ENCODE measurements around the gene ILK.

The ILK gene

GRCh38 chr11:6615882-6616585, 12.5 kb downstream of the ILK start:
- TF ChIP-seq POLR2A (IDR thresholded peaks at IDR 0.05; ENCODE audit: low read depth, low read length) = no peak
- FAIRE-seq = no peak
- no peak for DNase-seq (ENCODE audit: insufficient read length, low spot score)

GRCh38 chr11:6616596-6617250, 13.1 kb downstream of the ILK start:
- TF ChIP-seq POLR2A (IDR thresholded peaks at IDR 0.05; ENCODE audit: low read depth, low read length) = no peak
- no peak for FAIRE-seq
- no peak for DNase-seq (ENCODE audit: insufficient read length, low spot score)

DNA sequence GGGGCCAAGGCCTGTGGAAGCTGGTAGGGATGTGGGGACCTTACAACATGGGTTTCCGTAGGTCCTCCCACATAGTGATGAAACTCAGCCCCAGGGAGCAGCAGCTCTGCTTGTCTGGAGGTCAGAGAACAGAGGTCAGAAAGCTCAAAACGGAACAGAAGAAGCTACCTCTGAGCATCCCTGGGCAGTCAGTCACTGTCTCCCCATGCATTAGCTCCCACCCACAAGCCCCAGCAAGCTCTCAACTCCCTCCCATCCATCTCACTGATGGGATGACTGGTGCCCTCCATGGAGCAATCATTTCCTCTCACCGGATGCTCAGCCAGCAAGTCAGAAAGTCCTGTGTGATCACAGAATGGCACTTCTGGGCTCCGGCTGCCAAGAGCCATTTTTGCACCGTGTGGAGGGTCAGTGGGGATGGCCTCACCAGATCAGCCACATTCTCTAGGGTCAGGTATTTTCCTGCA, 13.8 kb downstream of the ILK start:
- no peak for DNase-seq (ENCODE audit: insufficient read length, low spot score)
- FAIRE-seq = no peak
- no peak for TF ChIP-seq POLR2A (IDR thresholded peaks at IDR 0.05; ENCODE audit: low read depth, low read length)

- TF ChIP-seq POLR2A (IDR thresholded peaks at IDR 0.05; ENCODE audit: low read depth, low read length) = no peak
- no peak for FAIRE-seq
- peak; percentile 46 for DNase-seq (ENCODE audit: insufficient read length, low spot score)
These were observed 14.8 kb downstream of the ILK start for GRCh38 chr11:6618117-6619003.

- peak; percentile 36; the same call in 1 of the 2 replicates for TF ChIP-seq POLR2A (IDR thresholded peaks at IDR 0.05; ENCODE audit: low read depth, low read length)
- DNase-seq (ENCODE audit: insufficient read length, low spot score) = peak; percentile 99
- FAIRE-seq = peak; percentile 91
These were observed 15.6 kb downstream of the ILK start, which contains the start of gene TPP1 for GRCh38 chr11:6619004-6619745. Gene TPP1, minus strand, starts transcription at chr11:6619422. Its CDS starts 22 bp downstream, at chr11:6619400.

- FAIRE-seq = no peak
- no peak for TF ChIP-seq POLR2A (IDR thresholded peaks at IDR 0.05; ENCODE audit: low read depth, low read length)
- no peak for DNase-seq (ENCODE audit: insufficient read length, low spot score)
These were observed 17.1 kb downstream of the ILK start for GRCh38 chr11:6620636-6621035.

- TF ChIP-seq POLR2A (IDR thresholded peaks at IDR 0.05; ENCODE audit: low read depth, low read length) = no peak
- no peak for FAIRE-seq
- DNase-seq (ENCODE audit: insufficient read length, low spot score) = no peak
These were observed 18.2 kb downstream of the ILK start for GRCh38 chr11:6621711-6622211.

- FAIRE-seq (no peak), DNase-seq (ENCODE audit: insufficient read length, low spot score) (peak; percentile 33)
- TF ChIP-seq POLR2A (IDR thresholded peaks at IDR 0.05; ENCODE audit: low read depth, low read length) = no peak
These were observed 18.9 kb downstream of the ILK start for GRCh38 chr11:6622261-6623171.

GRCh38 chr11:6623391-6624363, 20.1 kb downstream of the ILK start:
- FAIRE-seq (no peak), DNase-seq (ENCODE audit: insufficient read length, low spot score) (no peak)
- TF ChIP-seq POLR2A (IDR thresholded peaks at IDR 0.05; ENCODE audit: low read depth, low read length) = no peak

- DNase-seq (ENCODE audit: insufficient read length, low spot score) (no peak), FAIRE-seq (no peak)
- no peak for TF ChIP-seq POLR2A (IDR thresholded peaks at IDR 0.05; ENCODE audit: low read depth, low read length)
These were observed 21.7 kb downstream of the ILK start for GRCh38 chr11:6625156-6625831.
